Vagina (tissue), 2 donors: ENCODE results near the gene SLC7A11. TPM values are rescaled to one million over a fixed set of nuclear protein-coding genes. Genes with fewer than 3 reads are reported as not detected.

ENCODE experiments used
- DNase-seq, 2 donors: peaks; one replicate each; pipeline ENCODE4 v3.0.0-alpha.2; 2017; ENCODE audit errors: extremely low spot score in 2 of 2
- H3K27ac ChIP-seq: fragments of 200-600 bp; sonication (generic); one replicate; pipeline ENCODE4 v1.5.1; 2019
- H3K27me3 ChIP-seq: fragments of 200-600 bp; sonication (generic); one replicate; pipeline ENCODE4 v1.5.1; 2019
- H3K36me3 ChIP-seq, 2 donors: fragments of 200-600 bp; sonication (generic); one replicate each; pipeline ENCODE4 v1.5.1; 2017 to 2019
- H3K4me1 ChIP-seq: fragments of 200-600 bp; sonication (generic); one replicate; pipeline ENCODE4 v1.5.1; 2019
- H3K4me3 ChIP-seq, 2 donors: fragments of 200-600 bp; sonication (generic); 1 replicate in 1 of 2; 2 replicates in 1 of 2; pipeline ENCODE4 v1.5.1; 2016 to 2019
- H3K9me3 ChIP-seq: fragments of 200-600 bp; sonication (generic); one replicate; pipeline ENCODE4 v1.5.1; 2019
- POLR2A ChIP-seq, 2 donors: fragments of 450-650 bp; IDR thresholded peaks; one replicate each; pipeline ENCODE4 v1.6.1; 2017; ENCODE audit warnings: antibody characterized with exemption in 2 of 2, mild to moderate bottlenecking in 2 of 2, moderate library complexity in 2 of 2
- POLR2AphosphoS5 ChIP-seq, 2 donors: sonication (generic); formaldehyde crosslinking; IDR thresholded peaks; one replicate each; pipeline ENCODE4 v1.9.0; 2017; ENCODE audit warnings: antibody characterized with exemption in 2 of 2, mild to moderate bottlenecking in 2 of 2, low read depth in 1 of 2; ENCODE audit not compliant: insufficient read depth in 1 of 2
- intact Hi-C: fragments of 100-400 bp; cut with DNase I; formaldehyde crosslinking; loops from one replicate; pipeline ENCODE4 v1.15.1; 2023
- total RNA-seq: library from RNA; depleted of rRNA; stranded (reverse); fragments of >200 nt; gene quantifications from one replicate; pipeline ENCODE4 v1.2.3, GENCODE V29; 2016
- TF ChIP-seq, protein P1 (sequence below), 3 experiments: fragments of 450-650 bp in 2 of 3; fragments of 200-600 bp in 1 of 3; sonication (generic) in 1 of 3; IDR thresholded peaks; one replicate each; pipeline ENCODE4 v1.5.1; 2017 to 2019; ENCODE audit warnings: antibody characterized with exemption in 3 of 3, mild to moderate bottlenecking in 2 of 3, moderate library complexity in 2 of 3

SLC7A11 gene
- 1.5 TPM for total RNA-seq

GRCh38 chr4:138242076-138242833, at the start of gene SLC7A11:
Gene SLC7A11, minus strand, starts transcription at chr4:138242349. Its CDS starts 280 bp downstream, at chr4:138242069.
- Histone ChIP-seq H3K4me3 (peak within 1 kb of the TSS; percentile 22 to 26), H3K27me3 (no peaks in the 10 kb centered on the region), H3K9me3 (no peaks in the 10 kb centered on the region), H3K27ac (no peak within 1 kb of the TSS), H3K4me1 (no peaks in the 10 kb centered on the region), H3K36me3 (no peaks in the 10 kb centered on the region)
- intact Hi-C loops = no loop called here
- no peak for DNase-seq
- peak in 1 of 2 donors; percentile 83 for TF ChIP-seq POLR2AphosphoS5 (IDR thresholded peaks at IDR 0.05; ENCODE audit: insufficient read depth in 1 of 2, low read depth in 1 of 2)
- TF ChIP-seq, protein P1, sequence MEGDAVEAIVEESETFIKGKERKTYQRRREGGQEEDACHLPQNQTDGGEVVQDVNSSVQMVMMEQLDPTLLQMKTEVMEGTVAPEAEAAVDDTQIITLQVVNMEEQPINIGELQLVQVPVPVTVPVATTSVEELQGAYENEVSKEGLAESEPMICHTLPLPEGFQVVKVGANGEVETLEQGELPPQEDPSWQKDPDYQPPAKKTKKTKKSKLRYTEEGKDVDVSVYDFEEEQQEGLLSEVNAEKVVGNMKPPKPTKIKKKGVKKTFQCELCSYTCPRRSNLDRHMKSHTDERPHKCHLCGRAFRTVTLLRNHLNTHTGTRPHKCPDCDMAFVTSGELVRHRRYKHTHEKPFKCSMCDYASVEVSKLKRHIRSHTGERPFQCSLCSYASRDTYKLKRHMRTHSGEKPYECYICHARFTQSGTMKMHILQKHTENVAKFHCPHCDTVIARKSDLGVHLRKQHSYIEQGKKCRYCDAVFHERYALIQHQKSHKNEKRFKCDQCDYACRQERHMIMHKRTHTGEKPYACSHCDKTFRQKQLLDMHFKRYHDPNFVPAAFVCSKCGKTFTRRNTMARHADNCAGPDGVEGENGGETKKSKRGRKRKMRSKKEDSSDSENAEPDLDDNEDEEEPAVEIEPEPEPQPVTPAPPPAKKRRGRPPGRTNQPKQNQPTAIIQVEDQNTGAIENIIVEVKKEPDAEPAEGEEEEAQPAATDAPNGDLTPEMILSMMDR (IDR thresholded peaks at IDR 0.05) = no peak

DNA sequence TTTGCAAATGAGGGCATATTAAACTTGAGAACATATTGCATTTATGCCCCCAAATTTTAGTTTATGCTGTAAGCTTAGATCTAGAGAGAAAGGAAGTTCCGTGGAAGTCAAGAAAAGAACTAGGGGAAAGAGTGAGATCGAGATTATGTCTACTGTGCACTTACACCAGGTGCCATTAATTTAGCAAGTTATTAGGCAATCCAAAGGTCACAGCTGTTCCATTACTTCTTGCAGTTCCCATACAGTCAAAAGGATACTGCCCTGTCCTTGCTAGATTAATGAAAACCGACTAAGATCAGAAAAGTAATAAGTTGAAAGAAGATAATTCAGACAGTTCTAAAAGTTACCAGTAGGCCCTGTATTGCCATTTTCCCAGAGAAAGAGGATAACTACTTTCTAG, 49.3 kb upstream of the SLC7A11 start:
- Histone ChIP-seq H3K4me1 (no peaks in the 10 kb centered on the region), H3K27me3 (no peaks in the 10 kb centered on the region), H3K9me3 (no peaks in the 10 kb centered on the region), H3K4me3 (no peak overlapping the region), H3K36me3 (no peaks in the 10 kb centered on the region), H3K27ac (no peak overlapping the region)
- TF ChIP-seq POLR2A (IDR thresholded peaks at IDR 0.05) (no peak), POLR2AphosphoS5 (IDR thresholded peaks at IDR 0.05; ENCODE audit: insufficient read depth in 1 of 2, low read depth in 1 of 2) (no peak)
- TF ChIP-seq, protein P1 (IDR thresholded peaks at IDR 0.05) = no peak
- intact Hi-C loops = no loop called here
- DNase-seq = no peak

GRCh38 chr4:138290805-138291204, 48.7 kb upstream of the SLC7A11 start:
- H3K27me3 ChIP-seq = no peaks in the 10 kb centered on the region
- no peak overlapping the region for H3K27ac ChIP-seq
- no peaks in the 10 kb centered on the region for H3K4me1 ChIP-seq
- no peaks in the 10 kb centered on the region for H3K36me3 ChIP-seq
- H3K4me3 ChIP-seq = no peak overlapping the region
- no peaks in the 10 kb centered on the region for H3K9me3 ChIP-seq
- intact Hi-C loops = no loop called here
- no peak for DNase-seq
- TF ChIP-seq, protein P1 (IDR thresholded peaks at IDR 0.05) = no peak
- TF ChIP-seq POLR2AphosphoS5 (IDR thresholded peaks at IDR 0.05; ENCODE audit: insufficient read depth in 1 of 2, low read depth in 1 of 2) = no peak
- TF ChIP-seq POLR2A (IDR thresholded peaks at IDR 0.05) = no peak

GRCh38 chr4:138279286-138279685, 37.1 kb upstream of the SLC7A11 start:
- no peak for TF ChIP-seq POLR2AphosphoS5 (IDR thresholded peaks at IDR 0.05; ENCODE audit: insufficient read depth in 1 of 2, low read depth in 1 of 2)
- TF ChIP-seq, protein P1 (IDR thresholded peaks at IDR 0.05) = no peak
- no peak for TF ChIP-seq POLR2A (IDR thresholded peaks at IDR 0.05)
- Histone ChIP-seq H3K9me3 (no peaks in the 10 kb centered on the region), H3K27ac (no peak overlapping the region), H3K27me3 (no peaks in the 10 kb centered on the region), H3K4me1 (peaks cover 8% of the 10 kb centered on the region), H3K36me3 (no peaks in the 10 kb centered on the region), H3K4me3 (no peak overlapping the region)
- no peak for DNase-seq
- intact Hi-C loops = no loop called here

GRCh38 chr4:138277133-138277532, 35.0 kb upstream of the SLC7A11 start:
- Histone ChIP-seq H3K27ac (no peak overlapping the region), H3K4me3 (no peak overlapping the region), H3K9me3 (no peaks in the 10 kb centered on the region), H3K27me3 (no peaks in the 10 kb centered on the region), H3K36me3 (no peaks in the 10 kb centered on the region), H3K4me1 (peaks cover 8% of the 10 kb centered on the region)
- TF ChIP-seq POLR2A (IDR thresholded peaks at IDR 0.05) = no peak
- TF ChIP-seq POLR2AphosphoS5 (IDR thresholded peaks at IDR 0.05; ENCODE audit: insufficient read depth in 1 of 2, low read depth in 1 of 2) = no peak
- TF ChIP-seq, protein P1 (IDR thresholded peaks at IDR 0.05) = no peak
- DNase-seq = no peak
- intact Hi-C loops = no loop called here
